ENCODE results near the gene EEFSEC.

DNA sequence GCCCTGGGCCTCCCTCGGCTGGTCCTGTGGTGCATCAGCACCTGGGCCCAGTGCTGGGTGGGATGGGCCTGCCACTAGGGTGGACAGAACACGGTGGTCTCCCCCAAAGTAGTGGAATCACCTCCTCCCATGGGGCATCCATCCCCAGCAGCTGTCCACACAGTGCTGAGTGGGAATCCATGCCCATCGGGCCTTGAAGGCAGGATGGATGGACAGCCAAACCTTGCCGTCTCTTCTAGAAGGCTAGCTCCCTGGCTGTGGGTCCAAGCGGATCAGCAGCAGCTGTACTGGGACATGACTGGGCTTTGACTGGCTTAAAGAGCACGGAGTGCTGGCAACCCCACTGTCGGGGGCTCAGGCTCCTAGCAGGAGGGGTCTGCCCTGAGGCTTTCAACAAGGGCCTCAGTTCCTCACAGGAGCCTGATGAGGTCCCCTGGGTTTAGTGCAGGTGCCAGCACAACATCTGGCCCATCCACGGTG, 189.5 kb downstream of the EEFSEC start:
- TF ChIP-seq, protein P1, sequence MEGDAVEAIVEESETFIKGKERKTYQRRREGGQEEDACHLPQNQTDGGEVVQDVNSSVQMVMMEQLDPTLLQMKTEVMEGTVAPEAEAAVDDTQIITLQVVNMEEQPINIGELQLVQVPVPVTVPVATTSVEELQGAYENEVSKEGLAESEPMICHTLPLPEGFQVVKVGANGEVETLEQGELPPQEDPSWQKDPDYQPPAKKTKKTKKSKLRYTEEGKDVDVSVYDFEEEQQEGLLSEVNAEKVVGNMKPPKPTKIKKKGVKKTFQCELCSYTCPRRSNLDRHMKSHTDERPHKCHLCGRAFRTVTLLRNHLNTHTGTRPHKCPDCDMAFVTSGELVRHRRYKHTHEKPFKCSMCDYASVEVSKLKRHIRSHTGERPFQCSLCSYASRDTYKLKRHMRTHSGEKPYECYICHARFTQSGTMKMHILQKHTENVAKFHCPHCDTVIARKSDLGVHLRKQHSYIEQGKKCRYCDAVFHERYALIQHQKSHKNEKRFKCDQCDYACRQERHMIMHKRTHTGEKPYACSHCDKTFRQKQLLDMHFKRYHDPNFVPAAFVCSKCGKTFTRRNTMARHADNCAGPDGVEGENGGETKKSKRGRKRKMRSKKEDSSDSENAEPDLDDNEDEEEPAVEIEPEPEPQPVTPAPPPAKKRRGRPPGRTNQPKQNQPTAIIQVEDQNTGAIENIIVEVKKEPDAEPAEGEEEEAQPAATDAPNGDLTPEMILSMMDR (IDR thresholded peaks at IDR 0.05; ENCODE audit: poor library complexity, severe bottlenecking), result no peak
- TF ChIP-seq RAD21 (conservative IDR thresholded peaks at IDR 0.05) (no peak), EZH2 (IDR thresholded peaks at IDR 0.05; ENCODE audit: borderline replicate concordance, insufficient read depth, low read length, poor library complexity, severe bottlenecking) (no peak), POLR2AphosphoS5 (IDR thresholded peaks at IDR 0.05) (no peak), EP300 (conservative IDR thresholded peaks at IDR 0.05; ENCODE audit: poor library complexity, severe bottlenecking) (no peak), SMC3 (conservative IDR thresholded peaks at IDR 0.05; ENCODE audit: poor library complexity) (no peak), TAF1 (IDR thresholded peaks at IDR 0.05; ENCODE audit: low read depth) (no peak)
- TF ChIP-seq, protein P2, sequence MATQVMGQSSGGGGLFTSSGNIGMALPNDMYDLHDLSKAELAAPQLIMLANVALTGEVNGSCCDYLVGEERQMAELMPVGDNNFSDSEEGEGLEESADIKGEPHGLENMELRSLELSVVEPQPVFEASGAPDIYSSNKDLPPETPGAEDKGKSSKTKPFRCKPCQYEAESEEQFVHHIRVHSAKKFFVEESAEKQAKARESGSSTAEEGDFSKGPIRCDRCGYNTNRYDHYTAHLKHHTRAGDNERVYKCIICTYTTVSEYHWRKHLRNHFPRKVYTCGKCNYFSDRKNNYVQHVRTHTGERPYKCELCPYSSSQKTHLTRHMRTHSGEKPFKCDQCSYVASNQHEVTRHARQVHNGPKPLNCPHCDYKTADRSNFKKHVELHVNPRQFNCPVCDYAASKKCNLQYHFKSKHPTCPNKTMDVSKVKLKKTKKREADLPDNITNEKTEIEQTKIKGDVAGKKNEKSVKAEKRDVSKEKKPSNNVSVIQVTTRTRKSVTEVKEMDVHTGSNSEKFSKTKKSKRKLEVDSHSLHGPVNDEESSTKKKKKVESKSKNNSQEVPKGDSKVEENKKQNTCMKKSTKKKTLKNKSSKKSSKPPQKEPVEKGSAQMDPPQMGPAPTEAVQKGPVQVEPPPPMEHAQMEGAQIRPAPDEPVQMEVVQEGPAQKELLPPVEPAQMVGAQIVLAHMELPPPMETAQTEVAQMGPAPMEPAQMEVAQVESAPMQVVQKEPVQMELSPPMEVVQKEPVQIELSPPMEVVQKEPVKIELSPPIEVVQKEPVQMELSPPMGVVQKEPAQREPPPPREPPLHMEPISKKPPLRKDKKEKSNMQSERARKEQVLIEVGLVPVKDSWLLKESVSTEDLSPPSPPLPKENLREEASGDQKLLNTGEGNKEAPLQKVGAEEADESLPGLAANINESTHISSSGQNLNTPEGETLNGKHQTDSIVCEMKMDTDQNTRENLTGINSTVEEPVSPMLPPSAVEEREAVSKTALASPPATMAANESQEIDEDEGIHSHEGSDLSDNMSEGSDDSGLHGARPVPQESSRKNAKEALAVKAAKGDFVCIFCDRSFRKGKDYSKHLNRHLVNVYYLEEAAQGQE (IDR thresholded peaks at IDR 0.05; ENCODE audit: borderline replicate concordance), result no peak

All from neural cell (in vitro differentiated cells).